HCT116 (cell line): ENCODE results near the gene CYP27A1. TPM values are rescaled to one million over a fixed set of nuclear protein-coding genes. Genes with fewer than 3 reads are reported as not detected.

Experiments used
- ATAC-seq: fragments of 200-7000 bp; cut with Tn5 transposase; 2 replicates; pipeline ENCODE4 v1.9.1; 2020; ENCODE audit warnings: mild to moderate bottlenecking, moderate library complexity
- BruUV-seq: library from RNA; stranded (reverse); fragments of 400-500 nt; replicated peaks from 2 replicates; lab custom pipeline; 2021; lab: Mats Ljungman, UMichigan
- CTCF ChIA-PET: fragments of 300-600 bp; sonication (Branson Sonifier 250); formaldehyde crosslinking; loops from one replicate; lab custom pipeline; 2021; ENCODE audit warnings: antibody characterized with exemption; lab: Charles Lee
- POLR2A ChIA-PET: fragments of 300-600, 350-600 bp; sonication (Branson Sonifier 250); formaldehyde crosslinking; loops from one replicate; lab custom pipeline; 2021; ENCODE audit warnings: antibody characterized with exemption; lab: Charles Lee
- RAD21 ChIA-PET, 2 experiments: fragments of 300-600 bp; sonication (Branson Sonifier 250); formaldehyde crosslinking; loops; one replicate each; lab custom pipeline; 2023; ENCODE audit warnings: low total read pairs in 2 of 2; ENCODE audit not compliant: uncharacterized antibody in 2 of 2, unreplicated experiment in 2 of 2, low non-redundant PET in 1 of 2; lab: Charles Lee
- DNase-seq: peaks from one replicate; pipeline ENCODE4 v3.0.0-alpha.2; 2010; ENCODE audit warnings: low read depth, low spot score
- H2AFZ ChIP-seq: fragments of 200-600 bp; shearing (Covaris generic), sonication (generic); 2 replicates; pipeline ENCODE4 v1.6.1; 2017; ENCODE audit warnings: low read depth, mixed run types, mixed read lengths, antibody characterized with exemption, low read length; ENCODE audit not compliant: poor library complexity, severe bottlenecking
- H3K27ac ChIP-seq: 2 replicates; pipeline ENCODE4 v1.5.1; 2012; ENCODE audit warnings: low read depth, low read length
- H3K27me3 ChIP-seq: fragments of 200-600 bp; sonication (generic); 2 replicates; pipeline ENCODE4 v1.6.1; 2016; ENCODE audit warnings: mixed run types, low read length, mixed read lengths; ENCODE audit not compliant: insufficient read depth
- H3K36me3 ChIP-seq, 2 experiments: fragments of 200-500 bp in 1 of 2; fragments of 200-600 bp in 1 of 2; sonication (Bioruptor generic) in 1 of 2; sonication (generic) in 1 of 2; 2 replicates each; pipeline versions ENCODE4 v1.5.1 to v1.6.1; 2014 to 2016; ENCODE audit warnings: low read length in 2 of 2, inconsistent platforms in 1 of 2, mixed read lengths in 1 of 2, mixed run types in 1 of 2; ENCODE audit not compliant: insufficient read depth in 2 of 2, control insufficient read depth in 1 of 2
- H3K4me1 ChIP-seq, 2 experiments: fragments of 200-600 bp in 1 of 2; sonication (generic) in 1 of 2; 2 replicates each; pipeline versions ENCODE4 v1.5.1 to v1.6.1; 2012 to 2017; ENCODE audit warnings: low read length in 2 of 2, inconsistent platforms in 1 of 2, mild to moderate bottlenecking in 1 of 2, mixed read lengths in 1 of 2, mixed run types in 1 of 2, moderate library complexity in 1 of 2; ENCODE audit not compliant: insufficient read depth in 2 of 2, control insufficient read depth in 1 of 2
- H3K4me2 ChIP-seq: fragments of 200-600 bp; sonication (generic); 2 replicates; pipeline ENCODE4 v1.6.1; 2017; ENCODE audit warnings: mixed run types, low read length, mixed read lengths
- H3K4me3 ChIP-seq, 2 experiments: fragments of 200-600 bp in 1 of 2; sonication (generic) in 1 of 2; replicated peaks in 1 of 2; 2 replicates each; pipeline ENCODE4 v1.5.1; 2011 to 2016; ENCODE audit warnings: low read length in 2 of 2, control low read depth in 1 of 2, low read depth in 1 of 2, mild to moderate bottlenecking in 1 of 2, mixed read lengths in 1 of 2, mixed run types in 1 of 2
- H3K79me2 ChIP-seq: fragments of 200-600 bp; sonication (generic); 2 replicates; pipeline ENCODE4 v1.6.1; 2017; ENCODE audit warnings: mild to moderate bottlenecking, mixed run types, low read length, moderate library complexity, mixed read lengths; ENCODE audit not compliant: insufficient read depth
- H3K9ac ChIP-seq: fragments of 200-600 bp; sonication (generic); 2 replicates; pipeline ENCODE4 v1.6.1; 2016; ENCODE audit warnings: low read length, mixed read lengths
- H3K9me2 ChIP-seq: fragments of 200-600 bp; sonication (generic), shearing (Covaris generic); 2 replicates; pipeline ENCODE4 v1.6.1; 2017; ENCODE audit warnings: mixed run types, mild to moderate bottlenecking, moderate library complexity; ENCODE audit not compliant: insufficient read depth
- H3K9me3 ChIP-seq, 2 experiments: fragments of 200-500 bp in 1 of 2; fragments of 200-600 bp in 1 of 2; sonication (Bioruptor generic) in 1 of 2; sonication (generic) in 1 of 2; 2 replicates each; pipeline ENCODE4 v1.6.1; 2014 to 2017; ENCODE audit warnings: low read length in 2 of 2, mixed read lengths in 2 of 2, inconsistent platforms in 1 of 2, low read depth in 1 of 2, mild to moderate bottlenecking in 1 of 2, mixed run types in 1 of 2, moderate library complexity in 1 of 2; ENCODE audit not compliant: control insufficient read depth in 1 of 2, insufficient read depth in 1 of 2
- H4K20me1 ChIP-seq: fragments of 200-600 bp; sonication (generic), shearing (Covaris generic); 2 replicates; pipeline ENCODE4 v1.6.1; 2017; ENCODE audit warnings: mixed run types, mild to moderate bottlenecking, moderate library complexity; ENCODE audit not compliant: insufficient read depth
- EGR1 ChIP-seq: IDR thresholded peaks from 2 replicates; pipeline ENCODE4 v1.6.1; 2012; ENCODE audit warnings: low read depth
- MAX ChIP-seq: IDR thresholded peaks from 2 replicates; pipeline ENCODE4 v1.6.1; 2012
- POLR2A ChIP-seq: IDR thresholded peaks from 2 replicates; pipeline ENCODE4 v1.7.0; 2011; ENCODE audit warnings: borderline replicate concordance; ENCODE audit not compliant: insufficient read depth, insufficient read length; ENCODE audit errors: extremely low read depth
- RAD21 ChIP-seq: IDR thresholded peaks from 2 replicates; pipeline ENCODE4 v1.6.1; 2012; ENCODE audit warnings: low read depth, mild to moderate bottlenecking
- REST ChIP-seq: IDR thresholded peaks from 2 replicates; pipeline ENCODE4 v1.6.1; 2012; ENCODE audit warnings: low read depth
- SIN3A ChIP-seq: IDR thresholded peaks from 2 replicates; pipeline ENCODE4 v1.6.1; 2012; ENCODE audit warnings: low read depth
- SP1 ChIP-seq: IDR thresholded peaks from 2 replicates; pipeline ENCODE4 v1.6.1; 2012; ENCODE audit warnings: low read depth
- SRF ChIP-seq: IDR thresholded peaks from 2 replicates; pipeline ENCODE4 v1.6.1; 2012; ENCODE audit warnings: low read depth
- ZBTB33 ChIP-seq: IDR thresholded peaks from 2 replicates; pipeline ENCODE4 v1.6.1; 2011; ENCODE audit warnings: mild to moderate bottlenecking, low read length, moderate library complexity; ENCODE audit not compliant: insufficient replicate concordance; ENCODE audit errors: extremely low read depth
- intact Hi-C: fragments of 100-400 bp; cut with micrococcal nuclease; formaldehyde crosslinking; loops from 2 replicates; pipeline ENCODE4 v1.10.0; 2022
- total RNA-seq: library from RNA; stranded (reverse); gene quantifications from one replicate; pipeline ENCODE4 v1.2.1, GENCODE V29; 2021; ENCODE audit not compliant: unreplicated experiment
- TF ChIP-seq, protein P1 (sequence below), 3 experiments: fragments of 200-600 bp in 1 of 3; sonication (generic) in 1 of 3; IDR thresholded peaks in 2 of 3; conservative IDR thresholded peaks in 1 of 3; 2 replicates each; pipeline ENCODE4 v1.5.1; 2012 to 2017; ENCODE audit warnings: low read depth in 2 of 3, low read length in 2 of 3, antibody characterized with exemption in 1 of 3, borderline replicate concordance in 1 of 3, control low read depth in 1 of 3, mild to moderate bottlenecking in 1 of 3, mixed read lengths in 1 of 3, mixed run types in 1 of 3, moderate library complexity in 1 of 3; ENCODE audit not compliant: insufficient read depth in 1 of 3

Gene CYP27A1
- total RNA-seq, 1 experiment from 2014 or later: 1.6 TPM

GRCh38 chr2:218734190-218734975 is 47.6 kb upstream of the CYP27A1 start:
- RAD21 ChIA-PET: no interaction called here
- peaks cover 17 to 29% of the 10 kb centered on the region in 2 experiments for H3K4me1 ChIP-seq
- no peak overlapping the region for H3K9ac ChIP-seq
- H4K20me1 ChIP-seq: peaks cover 4% of the 10 kb centered on the region; the same call in 1 of the 2 replicates
- DNase-seq (no peak), ATAC-seq (no peak)
- TF ChIP-seq SP1 (no peak), SIN3A (no peak)
- CTCF ChIA-PET: no interaction called here
- POLR2A ChIA-PET: no interaction called here
- BruUV-seq: no TSS peak
- peaks cover 72% of the 10 kb centered on the region for H3K79me2 ChIP-seq
- H3K4me2 ChIP-seq: no peak overlapping the region
- H3K27ac ChIP-seq: no peak overlapping the region
- no peak overlapping the region for H3K4me3 ChIP-seq
- H3K27me3 ChIP-seq: no peaks in the 10 kb centered on the region
- no peaks in the 10 kb centered on the region for H3K9me2 ChIP-seq
- peaks cover 12 to 22% of the 10 kb centered on the region in 2 experiments; a peak in 3 of 4 replicates for H3K36me3 ChIP-seq
- no peak overlapping the region for H2AFZ ChIP-seq
- no peaks in the 10 kb centered on the region for H3K9me3 ChIP-seq
- intact Hi-C loops: no loop called here

- Histone ChIP-seq H3K27ac (no peak overlapping the region), H4K20me1 (peaks cover 4% of the 10 kb centered on the region; the same call in 1 of the 2 replicates), H3K9ac (no peak overlapping the region), H2AFZ (no peak overlapping the region), H3K36me3 (peaks cover 21 to 31% of the 10 kb centered on the region in 2 experiments; a peak in 3 of 4 replicates), H3K27me3 (no peaks in the 10 kb centered on the region), H3K79me2 (peaks cover 69% of the 10 kb centered on the region), H3K4me3 (no peak overlapping the region), H3K9me3 (no peaks in the 10 kb centered on the region), H3K4me1 (peaks cover 6 to 11% of the 10 kb centered on the region in 2 experiments), H3K9me2 (no peaks in the 10 kb centered on the region), H3K4me2 (no peak overlapping the region)
- ATAC-seq (no peak), DNase-seq (no peak)
- ChIA-PET RAD21 (no interaction called here), POLR2A (no interaction called here), CTCF (interaction anchor here (1.7 kb wide), 1 partner anchor 111 kb away, joined by 3 read pairs; no protein-coding TSS in a partner anchor)
- BruUV-seq: no TSS peak
- intact Hi-C loops: no loop called here
- TF ChIP-seq POLR2A (no peak), EGR1 (no peak), SRF (no peak), RAD21 (no peak), ZBTB33 (no peak), REST (no peak), MAX (no peak)
- TF ChIP-seq, protein P1, sequence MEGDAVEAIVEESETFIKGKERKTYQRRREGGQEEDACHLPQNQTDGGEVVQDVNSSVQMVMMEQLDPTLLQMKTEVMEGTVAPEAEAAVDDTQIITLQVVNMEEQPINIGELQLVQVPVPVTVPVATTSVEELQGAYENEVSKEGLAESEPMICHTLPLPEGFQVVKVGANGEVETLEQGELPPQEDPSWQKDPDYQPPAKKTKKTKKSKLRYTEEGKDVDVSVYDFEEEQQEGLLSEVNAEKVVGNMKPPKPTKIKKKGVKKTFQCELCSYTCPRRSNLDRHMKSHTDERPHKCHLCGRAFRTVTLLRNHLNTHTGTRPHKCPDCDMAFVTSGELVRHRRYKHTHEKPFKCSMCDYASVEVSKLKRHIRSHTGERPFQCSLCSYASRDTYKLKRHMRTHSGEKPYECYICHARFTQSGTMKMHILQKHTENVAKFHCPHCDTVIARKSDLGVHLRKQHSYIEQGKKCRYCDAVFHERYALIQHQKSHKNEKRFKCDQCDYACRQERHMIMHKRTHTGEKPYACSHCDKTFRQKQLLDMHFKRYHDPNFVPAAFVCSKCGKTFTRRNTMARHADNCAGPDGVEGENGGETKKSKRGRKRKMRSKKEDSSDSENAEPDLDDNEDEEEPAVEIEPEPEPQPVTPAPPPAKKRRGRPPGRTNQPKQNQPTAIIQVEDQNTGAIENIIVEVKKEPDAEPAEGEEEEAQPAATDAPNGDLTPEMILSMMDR (IDR thresholded peaks at IDR 0.05 in 2 of 3, conservative IDR thresholded peaks at IDR 0.05 in 1 of 3; ENCODE audit: borderline replicate concordance in 1 of 3, insufficient read depth in 1 of 3, low read depth in 2 of 3, low read length in 2 of 3): no peak
Measured at GRCh38 chr2:218736531-218736930, 45.4 kb upstream of the CYP27A1 start.
